Activated CD4-positive, alpha-beta T cell treated with anti-CD3 and anti-CD28 coated beads, Interleukin-10, Interleukin-2, amounts not matched to agents 100 ng/mL and 50 ng/mL, durations not matched to agents 16 hours and 8 hours (primary cell): ENCODE data around the gene OR5A1.
"Not testable (repeated sequence)": the region's sequence is repeated elsewhere in the genome, so short reads cannot be mapped to it uniquely, and the experiment has no call there.

Experiments
- DNase-seq: peaks from one replicate; pipeline ENCODE4 v3.0.0-alpha.2; 2020

The OR5A1 gene

DNA sequence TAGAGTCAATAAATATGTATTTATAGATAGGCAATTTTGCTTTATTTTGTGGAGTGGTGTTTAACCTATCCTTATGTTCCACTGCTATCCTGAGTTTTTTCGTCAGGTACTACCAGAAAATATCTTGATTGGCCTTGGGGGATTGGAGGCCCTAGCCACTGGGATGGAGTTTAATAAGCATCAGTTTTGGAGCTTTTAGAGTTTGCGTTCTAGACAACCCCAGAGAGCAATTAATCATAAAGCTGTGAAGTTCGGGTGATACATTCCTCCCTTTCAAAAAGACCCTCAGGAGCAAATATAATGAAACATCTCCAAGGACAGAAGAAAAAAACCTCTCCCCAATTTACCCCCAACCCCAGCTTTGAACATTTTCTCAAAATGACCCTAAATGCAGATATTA, at the start of gene OR5A1:
Gene OR5A1 (plus strand): TSS at position 301 of the 400 bp plus-strand sequence. CDS start 6,700 bp downstream, outside the sequence.
- DNase-seq = no peak

DNA sequence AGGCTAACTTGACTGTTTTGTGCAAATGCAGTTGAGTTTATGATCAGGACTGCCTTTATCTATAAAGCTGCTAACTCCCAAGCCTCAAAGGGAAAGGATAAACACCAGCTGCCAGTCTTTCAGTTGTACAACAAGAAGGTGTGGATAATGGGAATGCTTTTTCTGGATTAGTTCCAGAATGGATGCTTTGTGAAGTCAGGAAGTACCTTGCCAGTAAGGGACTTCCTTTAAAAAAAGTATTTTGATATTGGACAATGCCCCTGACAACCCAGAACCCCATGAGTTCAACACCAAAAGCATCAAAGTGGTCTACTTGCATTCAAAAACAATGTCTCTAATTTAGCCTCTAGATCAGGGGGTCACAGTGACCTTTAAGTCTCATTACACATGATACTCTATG, 42.1 kb upstream of the OR5A1 start:
- no peak for DNase-seq

DNA sequence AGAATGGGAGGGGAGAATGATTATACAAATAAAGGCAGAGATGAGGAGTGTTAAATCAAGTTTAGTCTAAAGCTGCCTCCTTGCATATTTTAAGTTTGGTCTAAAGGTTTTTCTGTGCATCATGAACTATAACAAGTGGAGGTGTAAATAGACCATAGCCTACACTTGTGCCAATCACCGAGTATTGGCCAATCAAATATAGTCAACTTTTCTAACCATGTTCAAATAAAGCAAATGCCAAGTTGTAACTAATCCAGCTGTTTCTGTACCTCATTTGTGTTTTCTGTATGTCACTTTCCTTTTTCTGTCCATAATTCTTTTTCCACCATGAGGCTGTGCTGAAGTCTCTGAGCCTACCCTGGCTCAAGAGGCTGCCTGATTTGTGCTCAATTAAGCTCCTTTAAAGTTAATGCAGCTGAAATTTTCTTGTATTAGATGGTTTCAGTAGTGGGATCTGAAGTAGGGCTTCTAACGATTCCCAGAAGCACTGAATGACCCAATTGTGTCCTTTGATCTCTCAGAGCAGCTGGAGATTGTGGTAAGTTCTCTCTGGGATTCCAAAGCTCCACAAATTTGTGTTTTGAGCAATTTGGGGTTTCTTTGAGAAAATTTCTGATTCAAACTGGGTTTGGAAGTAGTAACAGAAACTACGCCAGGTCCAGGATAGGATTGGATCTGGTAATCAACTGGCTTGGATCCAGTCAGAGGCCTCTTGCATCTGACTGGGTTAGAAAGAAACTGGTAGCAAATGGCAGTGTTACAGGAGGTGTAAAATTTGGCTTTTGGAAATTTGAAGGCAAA, 35.6 kb upstream of the OR5A1 start:
- no peak for DNase-seq

DNA sequence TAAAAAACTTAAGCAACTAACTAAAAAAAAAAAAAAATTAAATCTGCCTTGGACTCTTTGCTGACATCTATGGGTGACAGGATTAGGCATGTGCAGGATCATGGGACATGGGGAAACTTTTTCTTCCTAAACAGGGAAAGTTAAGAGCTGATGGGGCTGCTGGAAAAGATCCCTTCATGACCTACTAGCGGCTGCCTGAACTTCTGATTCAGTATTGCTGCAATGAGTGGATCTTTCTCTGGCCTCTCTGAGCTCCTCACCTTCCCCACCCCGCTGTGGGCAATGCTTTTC, 35.1 kb upstream of the OR5A1 start:
- no peak for DNase-seq

- DNase-seq = no peak
Observed at GRCh38 chr11:59403546-59403945, 32.7 kb upstream of the OR5A1 start.

DNA sequence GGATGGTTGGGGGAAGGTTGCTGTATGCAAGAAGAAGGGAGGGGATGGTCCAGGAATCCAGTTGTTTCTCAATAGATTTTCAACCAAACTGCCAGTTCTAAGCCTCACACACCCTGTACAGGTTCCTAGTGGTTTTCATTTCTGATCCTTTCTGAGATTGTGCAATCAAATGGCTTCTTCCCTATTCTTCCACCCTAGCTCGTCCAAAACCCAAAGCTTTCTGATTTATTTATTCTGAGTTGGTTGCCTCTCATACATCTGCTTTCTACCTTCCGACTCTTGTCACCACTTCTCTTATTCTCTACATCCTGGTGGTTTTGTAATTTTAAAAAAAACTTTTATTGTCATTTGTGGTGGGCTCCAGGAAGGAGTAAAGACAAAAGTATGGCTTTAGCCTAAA, 22.6 kb upstream of the OR5A1 start:
- DNase-seq = no peak

DNA sequence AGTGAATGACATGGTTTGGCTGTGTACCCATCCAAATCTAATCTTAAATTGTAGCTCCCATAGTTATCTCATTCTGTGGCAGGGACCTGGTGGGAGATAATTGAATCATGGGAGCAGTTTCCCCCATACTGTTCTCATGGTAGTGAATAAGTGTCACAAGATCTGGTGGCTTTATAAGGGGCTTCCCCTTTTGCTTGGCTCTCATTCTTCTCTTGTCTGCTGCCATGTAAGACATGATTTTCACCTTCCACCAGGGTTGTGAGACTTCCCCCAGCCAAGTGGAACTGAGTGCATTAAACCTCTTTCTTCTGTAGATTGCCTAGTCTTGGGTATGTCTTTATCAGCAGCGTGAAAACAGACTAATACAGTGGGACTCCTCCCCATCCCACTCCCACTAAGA, 21.2 kb upstream of the OR5A1 start:
- DNase-seq = no peak

DNA sequence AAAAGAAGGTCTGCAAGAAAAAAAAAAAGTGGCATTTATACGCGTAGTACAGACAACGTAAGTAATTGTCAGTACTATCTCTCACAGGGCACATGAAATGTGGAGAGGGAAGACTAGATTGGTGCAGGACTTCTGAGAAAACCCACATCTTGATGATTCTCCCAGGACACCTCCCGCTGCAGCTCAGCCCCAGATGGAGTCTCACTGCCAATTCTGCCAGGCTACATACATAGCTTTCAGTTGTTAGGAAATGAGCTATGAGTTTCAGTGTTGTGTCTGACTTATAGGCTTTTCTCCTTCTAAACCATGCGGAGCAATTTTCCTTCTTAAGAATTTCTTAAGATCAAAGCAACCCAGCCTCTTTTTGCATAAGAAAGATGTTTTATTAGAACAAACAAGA, 19.7 kb upstream of the OR5A1 start:
- no peak for DNase-seq

- no peak for DNase-seq
Observed at GRCh38 chr11:59417023-59417422, 19.2 kb upstream of the OR5A1 start.

GRCh38 chr11:59418156-59418555, 18.1 kb upstream of the OR5A1 start:
- no peak for DNase-seq

- DNase-seq = no peak
Observed at GRCh38 chr11:59423835-59424234, 12.4 kb upstream of the OR5A1 start.

DNA sequence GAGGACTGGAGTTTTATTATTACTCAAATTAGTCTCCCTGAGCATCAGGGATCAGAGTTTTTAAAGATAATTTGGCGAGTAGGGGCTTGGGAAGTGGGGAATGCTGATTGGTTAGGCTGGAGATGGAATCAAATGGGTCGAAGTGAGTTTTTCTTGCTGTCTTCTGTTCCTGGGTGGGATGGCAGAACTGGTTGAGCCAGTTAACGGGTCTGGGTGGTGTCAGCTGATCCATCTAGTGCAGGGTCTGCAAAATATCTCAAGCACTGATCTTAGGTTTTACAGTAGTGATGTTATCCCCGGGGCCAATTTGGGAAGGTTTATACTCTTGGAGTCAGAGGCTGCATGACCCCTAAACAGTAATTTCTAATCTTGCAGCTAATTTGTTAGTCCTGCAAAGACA, 11.1 kb upstream of the OR5A1 start:
- no peak for DNase-seq

- DNase-seq = no peak
Observed at GRCh38 chr11:59426361-59427067, 9.8 kb upstream of the OR5A1 start, which contains the start of gene OR5A2. Gene OR5A2, minus strand, starts transcription at chr11:59426413. Its CDS starts 3,460 bp downstream, at chr11:59422953.

GRCh38 chr11:59427068-59427382, 9.2 kb upstream of the OR5A1 start:
- DNase-seq = no peak

DNA sequence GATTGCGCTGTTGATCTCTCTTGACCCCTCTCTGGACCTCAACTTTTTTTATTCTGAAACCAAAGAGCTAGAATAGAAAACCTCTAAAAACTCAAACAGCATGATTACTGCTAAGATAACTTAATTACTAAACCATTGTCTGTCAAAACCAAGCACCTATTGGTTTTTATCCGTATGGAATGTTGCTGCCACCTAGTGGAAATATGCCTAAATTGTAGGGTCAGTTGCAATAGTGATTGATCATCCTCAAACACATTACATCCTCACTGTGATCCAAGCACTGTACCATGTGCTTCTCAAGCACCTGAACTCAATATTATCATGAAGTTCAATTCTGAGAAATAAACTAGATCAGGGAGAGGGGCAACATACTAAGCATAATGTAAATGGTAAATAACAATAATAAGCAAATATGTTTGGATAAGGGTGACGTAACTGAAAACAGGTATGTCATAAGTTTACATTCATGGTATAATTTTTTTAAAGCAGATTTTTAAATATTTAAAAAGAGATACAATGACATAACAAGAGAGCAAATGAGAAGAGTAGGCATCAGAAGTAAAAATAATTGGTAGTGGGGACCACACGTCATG, 6.2 kb upstream of the OR5A1 start:
- DNase-seq = peak; percentile 70

GRCh38 chr11:59437770-59438169, 1.5 kb downstream of the OR5A1 start:
- no peak for DNase-seq

- not testable (repeated sequence) for DNase-seq
Observed at GRCh38 chr11:59445624-59446023, 9.4 kb downstream of the OR5A1 start.

GRCh38 chr11:59448484-59448883, 12.2 kb downstream of the OR5A1 start:
- no peak for DNase-seq

DNA sequence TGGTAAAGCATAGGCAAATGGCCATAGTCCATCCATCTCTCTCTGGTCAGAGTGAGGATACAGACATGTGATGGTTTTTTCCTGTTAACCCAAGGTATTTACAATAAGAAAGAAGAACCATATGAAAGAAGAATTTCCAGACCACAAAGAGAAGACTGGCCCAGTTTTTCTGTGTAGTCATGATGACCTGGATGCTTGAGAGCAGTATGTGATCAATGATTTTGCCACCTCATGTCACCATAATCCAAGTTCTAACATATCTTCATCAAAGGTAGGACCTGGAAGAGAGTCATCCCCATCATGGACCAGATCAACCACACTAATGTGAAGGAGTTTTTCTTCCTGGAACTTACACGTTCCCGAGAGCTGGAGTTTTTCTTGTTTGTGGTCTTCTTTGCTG, 20.4 kb downstream of the OR5A1 start, which contains the start of gene OR4D6:
Gene OR4D6 (plus strand): TSS at position 301 of the 400 bp plus-strand sequence. CDS start 0 bp downstream, at position 301.
- no peak for DNase-seq

DNA sequence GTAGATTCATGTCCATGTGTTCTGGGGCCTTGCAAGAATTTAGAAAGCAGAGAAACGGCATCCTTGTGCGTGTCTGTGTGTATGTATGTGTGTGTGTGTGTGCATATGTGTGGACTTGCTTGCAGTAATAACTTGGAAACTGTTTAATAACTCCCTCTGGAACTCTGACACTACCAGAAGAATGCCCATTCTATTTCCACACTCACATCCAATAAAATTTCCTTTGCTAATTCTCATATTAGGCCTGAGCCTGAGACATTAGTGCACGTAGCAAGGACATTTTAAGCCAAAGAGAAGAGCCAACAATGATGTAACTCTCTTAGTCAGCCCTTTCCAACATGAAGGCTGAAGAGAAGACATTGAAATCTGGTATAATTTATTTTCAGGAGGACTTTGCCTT, 23.6 kb downstream of the OR5A1 start:
- DNase-seq = no peak

DNA sequence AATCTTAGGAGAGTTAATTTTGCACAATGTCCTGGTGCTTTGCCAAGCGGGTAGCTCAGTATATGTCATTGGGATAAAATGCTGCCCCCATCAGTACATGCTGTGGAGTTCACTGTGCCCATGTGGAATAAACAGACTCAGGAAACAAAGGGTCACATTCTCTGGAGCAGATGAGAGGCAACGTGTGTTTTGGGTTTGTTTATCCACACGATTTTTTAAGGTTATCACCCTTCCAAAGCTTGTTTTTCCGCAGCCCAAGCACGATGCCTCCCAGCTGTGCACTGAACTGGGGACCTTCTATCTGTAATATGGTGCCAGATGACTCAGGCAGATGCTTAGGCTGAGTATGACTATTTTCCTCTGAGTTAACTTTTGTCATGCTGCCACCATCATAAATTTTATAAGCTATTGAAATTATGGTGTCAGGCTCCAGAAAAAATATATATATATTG, 26.9 kb downstream of the OR5A1 start:
- DNase-seq = no peak

- no peak for DNase-seq
Observed at GRCh38 chr11:59473015-59473414, 36.7 kb downstream of the OR5A1 start, which contains the start of gene OR4D10. Gene OR4D10, plus strand, starts transcription at chr11:59473315. Its CDS starts 4,115 bp downstream, at chr11:59477430.

DNA sequence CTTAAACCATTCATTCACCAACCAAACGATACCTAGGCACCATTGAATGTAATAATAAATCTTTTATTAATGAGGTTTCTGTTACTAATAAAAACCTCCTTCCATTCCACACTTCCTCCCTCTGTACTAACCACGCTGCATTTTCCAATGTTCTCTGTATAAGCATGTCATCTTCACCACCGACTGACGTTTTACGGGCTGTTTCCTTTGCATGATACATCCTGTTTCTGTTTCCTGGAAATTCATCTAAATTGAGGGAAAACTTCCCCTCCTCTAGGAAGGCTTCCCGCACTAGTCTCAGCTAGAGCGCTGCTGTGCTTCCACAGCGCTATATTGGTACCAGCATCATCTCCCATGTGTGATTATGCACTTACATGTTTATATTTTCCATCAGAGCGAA, 38.9 kb downstream of the OR5A1 start:
- DNase-seq = no peak

DNA sequence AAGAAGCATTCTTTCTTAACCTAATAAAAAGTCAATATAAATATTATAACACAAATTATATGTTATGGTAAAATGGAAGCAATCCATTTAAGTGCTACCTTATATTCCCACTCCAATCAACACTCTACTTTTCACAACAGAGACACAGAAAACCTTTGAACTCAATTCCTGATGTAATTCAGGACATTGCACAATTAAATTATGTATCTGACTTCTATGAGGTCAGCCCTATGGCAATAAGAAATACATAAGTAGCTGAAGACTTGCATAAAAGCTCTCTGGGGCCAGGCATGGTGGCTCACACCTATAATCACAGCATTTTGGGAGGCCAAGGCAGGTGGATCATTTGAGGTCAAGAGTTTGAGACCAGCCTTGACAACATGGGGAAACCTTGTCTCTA, 43.6 kb downstream of the OR5A1 start:
- DNase-seq = no peak
